NT2/D1 (cell line): ENCODE data around the gene ATP9A.

Source experiments
- DNase-seq: peaks from one replicate; pipeline ENCODE4 v3.0.0-alpha.2; 2011; ENCODE audit warnings: low read depth, low spot score
- H3K27me3 ChIP-seq: 2 replicates; pipeline ENCODE4 v1.6.0; 2011; ENCODE audit warnings: mild to moderate bottlenecking; ENCODE audit not compliant: insufficient read length, insufficient read depth
- H3K36me3 ChIP-seq: 2 replicates; pipeline ENCODE4 v1.6.1; 2011; ENCODE audit warnings: mild to moderate bottlenecking, low read length, mixed read lengths; ENCODE audit not compliant: insufficient read depth, insufficient read length
- H3K4me1 ChIP-seq: 2 replicates; pipeline ENCODE4 v1.5.1; 2011; ENCODE audit not compliant: insufficient read depth, insufficient read length
- H3K4me3 ChIP-seq: 2 replicates; pipeline ENCODE4 v1.5.1; 2011; ENCODE audit warnings: low read depth; ENCODE audit not compliant: insufficient read length
- H3K9ac ChIP-seq: 2 replicates; pipeline ENCODE4 v1.6.0; 2011; ENCODE audit warnings: low read depth; ENCODE audit not compliant: insufficient read length
- H3K9me3 ChIP-seq: 2 replicates; pipeline ENCODE4 v1.5.1; 2011; ENCODE audit warnings: mild to moderate bottlenecking, low read length; ENCODE audit not compliant: insufficient read depth
- SUZ12 ChIP-seq: IDR thresholded peaks from 2 replicates; pipeline ENCODE4 v1.6.1; 2011; ENCODE audit not compliant: insufficient read length, insufficient read depth; ENCODE audit errors: extremely low read depth
- YY1 ChIP-seq: IDR thresholded peaks from 2 replicates; pipeline ENCODE4 v1.6.1; 2011; ENCODE audit not compliant: insufficient read length, insufficient read depth
- ZNF274 ChIP-seq: IDR thresholded peaks from 2 replicates; pipeline ENCODE4 v1.6.1; 2011; ENCODE audit warnings: mild to moderate bottlenecking, low read depth, low read length

ATP9A gene

DNA sequence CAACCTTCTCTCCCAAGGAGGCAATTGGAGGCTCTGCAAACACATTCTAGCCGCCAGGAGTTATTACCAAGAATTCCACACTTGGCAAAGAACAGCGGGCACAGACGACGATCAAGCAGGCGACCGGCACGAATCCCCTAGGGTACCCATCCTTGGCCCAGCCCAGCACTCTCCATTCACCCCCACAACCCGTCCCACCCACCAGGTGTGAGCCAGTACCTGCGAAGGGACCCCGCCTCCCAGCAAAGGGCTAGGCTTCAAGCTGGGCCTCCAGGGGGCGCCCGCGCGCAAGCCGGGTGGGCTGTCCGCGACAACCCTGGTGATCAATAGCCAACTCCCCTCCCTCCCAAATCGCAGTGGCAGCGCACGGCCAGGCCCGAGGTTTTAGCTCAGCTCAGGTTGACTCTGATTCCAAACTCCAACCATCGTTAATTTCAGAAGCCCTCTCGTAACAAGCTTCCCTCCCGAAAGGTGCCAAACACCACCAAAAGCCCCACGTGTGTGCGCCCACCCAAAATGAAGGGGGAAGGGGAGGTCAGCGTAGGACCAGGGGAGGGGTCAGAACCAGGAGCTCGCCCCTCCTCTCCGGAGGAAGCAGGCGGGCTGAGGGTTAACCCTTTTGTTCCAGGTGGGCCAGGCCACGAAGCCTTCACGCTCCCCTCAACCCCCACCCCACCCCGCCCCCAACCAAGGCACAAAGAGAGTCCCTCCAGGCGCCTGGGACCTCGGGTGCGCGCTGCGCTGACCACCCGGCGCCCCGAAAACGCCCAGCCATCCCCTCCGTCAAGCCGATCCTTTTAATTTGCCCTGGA, 32.1 kb upstream of the ATP9A start:
- peaks cover 11% of the 10 kb centered on the region for H3K36me3 ChIP-seq
- H3K27me3 ChIP-seq: no peaks in the 10 kb centered on the region
- peak; percentile 89 for DNase-seq
- H3K9me3 ChIP-seq: no peaks in the 10 kb centered on the region
- H3K4me3 ChIP-seq: peak overlapping the region; percentile 91
- H3K9ac ChIP-seq: peak overlapping the region; percentile 99
- TF ChIP-seq YY1 (no peak), SUZ12 (no peak), ZNF274 (no peak)
- H3K4me1 ChIP-seq: peaks cover 4% of the 10 kb centered on the region

DNA sequence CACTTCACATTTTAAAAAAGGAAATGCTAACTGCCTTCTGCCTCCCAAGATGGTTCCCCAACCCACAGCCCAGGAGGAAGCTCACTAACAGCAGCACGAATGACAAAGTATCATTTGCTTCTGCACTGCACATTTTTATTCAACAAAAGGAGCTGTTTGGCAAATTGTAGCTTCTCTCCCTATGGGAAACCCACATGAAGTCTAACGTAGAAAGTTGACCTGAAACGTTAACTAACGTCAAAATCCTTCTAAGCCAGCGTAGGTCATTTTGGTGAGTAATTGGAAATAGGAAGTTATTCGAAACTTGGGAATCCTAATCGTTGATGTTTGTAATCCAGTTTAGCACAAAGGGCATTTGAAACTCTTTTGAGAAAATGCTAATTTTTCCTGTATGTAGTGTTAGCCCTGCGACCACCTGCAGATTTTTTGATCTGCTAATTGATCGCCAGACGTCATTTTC, 31.2 kb upstream of the ATP9A start:
- no peaks in the 10 kb centered on the region for H3K27me3 ChIP-seq
- peaks cover 19% of the 10 kb centered on the region for H3K36me3 ChIP-seq
- H3K9ac ChIP-seq: peak overlapping the region; percentile 99
- no peaks in the 10 kb centered on the region for H3K9me3 ChIP-seq
- no peak for TF ChIP-seq YY1
- TF ChIP-seq ZNF274: no peak
- no peak for TF ChIP-seq SUZ12
- peak overlapping the region; percentile 91 for H3K4me3 ChIP-seq
- H3K4me1 ChIP-seq: peaks cover 9% of the 10 kb centered on the region
- no peak for DNase-seq

DNA sequence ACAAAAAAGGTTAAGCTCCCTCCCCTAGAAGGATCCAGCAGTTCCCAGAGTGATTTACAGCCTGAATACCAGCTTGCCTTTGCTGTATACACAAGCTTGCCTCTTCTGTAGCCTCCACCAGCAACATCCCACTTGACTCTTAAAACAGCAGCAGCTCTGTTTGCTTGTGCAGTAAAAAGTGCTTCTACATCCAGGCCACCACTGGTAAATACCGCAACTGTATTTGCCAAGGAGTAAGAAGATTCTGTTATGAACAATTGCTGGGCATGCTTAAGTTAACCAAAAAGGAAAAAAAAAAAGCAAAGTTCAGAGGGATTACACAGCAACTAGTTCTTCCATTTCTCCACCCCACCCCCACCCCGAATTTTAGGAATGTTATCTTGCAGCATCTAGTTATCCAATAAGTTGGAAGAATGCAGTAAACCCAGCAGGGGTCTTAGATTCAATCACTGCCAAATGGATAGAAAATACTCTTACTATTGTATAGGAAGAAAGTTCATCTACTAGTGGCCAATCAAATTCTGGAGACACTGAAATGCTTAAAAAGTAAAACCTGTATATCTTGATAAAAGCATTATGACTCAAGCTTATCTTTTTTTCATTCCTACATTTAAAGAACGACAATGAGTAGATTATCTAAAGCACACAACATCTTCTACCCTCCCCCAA, 29.3 kb upstream of the ATP9A start:
- TF ChIP-seq SUZ12 (no peak), YY1 (no peak), ZNF274 (no peak)
- H3K4me3 ChIP-seq: peak overlapping the region; percentile 8
- H3K27me3 ChIP-seq: no peaks in the 10 kb centered on the region
- no peak overlapping the region for H3K9ac ChIP-seq
- no peak for DNase-seq
- peaks cover 13% of the 10 kb centered on the region for H3K4me1 ChIP-seq
- no peaks in the 10 kb centered on the region for H3K9me3 ChIP-seq
- peaks cover 34% of the 10 kb centered on the region for H3K36me3 ChIP-seq

DNA sequence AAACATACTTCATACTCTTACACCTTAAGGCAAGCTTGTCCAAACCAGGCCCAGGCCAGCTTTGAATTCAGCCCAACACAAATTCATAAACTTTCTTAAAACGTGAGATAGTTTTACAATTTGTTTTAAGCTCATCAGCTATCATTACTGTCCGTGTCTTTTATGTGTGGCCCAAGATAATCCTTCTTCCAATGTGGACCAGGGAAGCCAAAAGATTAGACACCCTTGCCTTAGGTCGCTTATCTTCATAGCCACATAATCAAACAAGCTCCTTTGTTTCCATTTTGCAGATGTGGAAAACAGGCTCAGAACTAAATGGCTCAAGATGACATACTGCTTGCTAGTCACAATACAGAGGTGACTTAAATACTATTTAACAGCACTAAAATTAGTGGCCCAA, 28.1 kb upstream of the ATP9A start:
- no peak for DNase-seq
- H3K9me3 ChIP-seq: no peaks in the 10 kb centered on the region
- H3K36me3 ChIP-seq: peaks cover 44% of the 10 kb centered on the region
- H3K4me1 ChIP-seq: peaks cover 13% of the 10 kb centered on the region
- TF ChIP-seq ZNF274 (no peak), SUZ12 (no peak), YY1 (no peak)
- peak overlapping the region; percentile 17 for H3K9ac ChIP-seq
- H3K4me3 ChIP-seq: no peak overlapping the region
- H3K27me3 ChIP-seq: no peaks in the 10 kb centered on the region

DNA sequence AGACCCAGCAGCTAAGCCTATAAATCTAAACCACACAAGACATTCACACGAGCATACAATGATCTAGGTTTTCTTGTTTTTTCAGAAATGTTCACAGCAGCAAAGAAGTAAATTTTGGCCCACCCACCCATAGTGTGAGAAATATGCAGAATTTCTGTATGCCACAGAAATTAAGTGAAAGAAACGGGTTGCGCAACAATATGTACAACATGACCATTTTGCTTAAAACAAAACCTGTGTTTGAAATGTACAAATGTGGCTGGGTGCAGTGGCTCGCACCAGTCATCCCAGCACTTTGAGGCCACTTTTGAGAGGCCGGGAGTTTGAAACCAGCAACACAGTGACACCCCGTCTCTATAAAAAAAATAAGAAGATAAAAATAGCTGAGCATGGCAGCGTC, 24.8 kb upstream of the ATP9A start:
- H3K4me3 ChIP-seq: no peak overlapping the region
- no peak for DNase-seq
- TF ChIP-seq ZNF274: no peak
- TF ChIP-seq YY1: no peak
- TF ChIP-seq SUZ12: no peak
- H3K36me3 ChIP-seq: peaks cover 76% of the 10 kb centered on the region
- peaks cover 9% of the 10 kb centered on the region for H3K4me1 ChIP-seq
- no peaks in the 10 kb centered on the region for H3K27me3 ChIP-seq
- H3K9ac ChIP-seq: no peak overlapping the region
- H3K9me3 ChIP-seq: no peaks in the 10 kb centered on the region

DNA sequence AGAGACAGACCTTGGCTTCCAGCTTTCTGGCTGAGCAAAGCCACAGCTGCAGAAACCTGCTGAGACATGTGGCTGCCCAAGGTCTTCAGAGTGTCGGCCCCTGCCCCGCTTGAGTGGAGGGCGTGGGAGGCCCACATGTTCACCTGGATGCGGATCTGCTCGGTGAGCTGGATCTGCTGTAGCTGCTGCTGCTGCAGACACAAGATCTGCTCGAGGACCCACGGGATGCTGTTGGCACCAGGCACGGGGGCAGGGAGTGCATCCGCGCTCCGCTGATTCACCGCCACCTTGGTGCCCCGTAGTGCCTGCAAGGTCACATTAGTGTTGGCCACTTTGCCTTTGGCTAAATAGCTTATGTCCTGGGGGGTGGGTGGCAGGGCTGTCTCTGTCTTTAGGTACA, 23.4 kb upstream of the ATP9A start:
- no peak for TF ChIP-seq SUZ12
- TF ChIP-seq YY1: no peak
- TF ChIP-seq ZNF274: no peak
- no peaks in the 10 kb centered on the region for H3K27me3 ChIP-seq
- DNase-seq: no peak
- H3K36me3 ChIP-seq: peaks cover 88% of the 10 kb centered on the region
- no peak overlapping the region for H3K9ac ChIP-seq
- no peak overlapping the region for H3K4me3 ChIP-seq
- H3K4me1 ChIP-seq: peaks cover 9% of the 10 kb centered on the region
- H3K9me3 ChIP-seq: no peaks in the 10 kb centered on the region

DNA sequence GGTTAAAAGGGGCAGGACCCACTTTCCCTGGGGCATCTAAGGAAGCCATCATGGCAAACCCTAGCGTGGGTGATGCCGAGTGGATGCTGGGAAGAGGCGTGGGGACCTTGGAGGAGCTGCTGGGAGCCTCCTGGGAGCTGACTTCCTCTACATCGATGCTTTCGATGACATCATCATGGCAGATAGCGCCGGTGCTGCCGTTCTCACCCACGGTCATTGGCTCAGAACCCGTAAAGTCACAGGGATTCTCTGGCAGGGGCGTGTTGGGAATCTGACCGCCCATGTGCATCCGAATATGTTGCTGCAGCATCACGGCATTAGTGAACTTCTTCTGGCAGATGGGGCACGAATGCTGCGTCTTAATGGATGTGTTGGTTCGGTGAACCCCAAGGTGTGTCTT, 22.1 kb upstream of the ATP9A start:
- no peak overlapping the region for H3K4me3 ChIP-seq
- no peak for DNase-seq
- H3K9ac ChIP-seq: no peak overlapping the region
- no peaks in the 10 kb centered on the region for H3K27me3 ChIP-seq
- peaks cover 9% of the 10 kb centered on the region for H3K4me1 ChIP-seq
- TF ChIP-seq ZNF274 (no peak), YY1 (no peak), SUZ12 (no peak)
- H3K9me3 ChIP-seq: no peaks in the 10 kb centered on the region
- H3K36me3 ChIP-seq: peaks cover 89% of the 10 kb centered on the region
